ENCODE data around the gene WNT7B.

The WNT7B gene

GRCh38 chr22:45952553-45952952 lies 24.4 kb downstream of the WNT7B start:
- Histone ChIP-seq H3K27ac (no peak overlapping the region), H3K4me3 (no peak overlapping the region)
- no peak for DNase-seq (ENCODE audit: low spot score)
- no peak for TF ChIP-seq CTCF (IDR thresholded peaks at IDR 0.05)

GRCh38 chr22:45952151-45952550 lies 24.8 kb downstream of the WNT7B start:
- no peak for DNase-seq (ENCODE audit: low spot score)
- no peak for TF ChIP-seq CTCF (IDR thresholded peaks at IDR 0.05)
- no peak overlapping the region for H3K4me3 ChIP-seq
- no peak overlapping the region for H3K27ac ChIP-seq

- H3K27ac ChIP-seq = no peak overlapping the region
- H3K4me3 ChIP-seq = no peak overlapping the region
- no peak for DNase-seq (ENCODE audit: low spot score)
- no peak for TF ChIP-seq CTCF (IDR thresholded peaks at IDR 0.05)
These were observed 27.1 kb downstream of the WNT7B start for GRCh38 chr22:45949891-45950290.

GRCh38 chr22:45949258-45949870 lies 27.6 kb downstream of the WNT7B start:
- TF ChIP-seq CTCF (IDR thresholded peaks at IDR 0.05) = no peak
- Histone ChIP-seq H3K27ac (no peak overlapping the region), H3K4me3 (no peak overlapping the region)
- DNase-seq (ENCODE audit: low spot score) = no peak

- H3K4me3 ChIP-seq = no peak overlapping the region
- no peak overlapping the region for H3K27ac ChIP-seq
- no peak for DNase-seq (ENCODE audit: low spot score)
- no peak for TF ChIP-seq CTCF (IDR thresholded peaks at IDR 0.05)
These were observed 28.8 kb downstream of the WNT7B start for GRCh38 chr22:45948081-45948648.

GRCh38 chr22:45946805-45947600 lies 30.0 kb downstream of the WNT7B start:
- no peak overlapping the region for H3K27ac ChIP-seq
- no peak for TF ChIP-seq CTCF (IDR thresholded peaks at IDR 0.05)
- DNase-seq (ENCODE audit: low spot score) = no peak
- no peak overlapping the region for H3K4me3 ChIP-seq

All from coronary artery (tissue), 2 donors.